Smooth muscle cell (in vitro differentiated cells): ENCODE data around the gene KSR2. TPM values are rescaled to one million over a fixed set of nuclear protein-coding genes. Genes with fewer than 3 reads are reported as not detected.

Experiments
- DNase-seq: peaks from one replicate; lab custom pipeline; 2025; ENCODE audit not compliant: unreplicated experiment; lab: John Stamatoyannopoulos, UW
- H2AFZ ChIP-seq: fragments of 200-600 bp; sonication (generic); 2 replicates; pipeline ENCODE4 v1.6.0; 2016; ENCODE audit warnings: antibody characterized with exemption, low read depth, mild to moderate bottlenecking
- H3F3A ChIP-seq: fragments of 200-600 bp; sonication (generic); 2 replicates; pipeline ENCODE4 v1.6.0; 2017; ENCODE audit warnings: antibody characterized with exemption, low read depth
- H3K27ac ChIP-seq: fragments of 200-600 bp; sonication (generic); 2 replicates; pipeline ENCODE4 v1.5.1; 2016; ENCODE audit warnings: low read depth, mild to moderate bottlenecking
- H3K27me3 ChIP-seq: fragments of 200-600 bp; sonication (generic); 2 replicates; pipeline ENCODE4 v1.6.1; 2016; ENCODE audit warnings: low read depth, mild to moderate bottlenecking
- H3K36me3 ChIP-seq: fragments of 200-600 bp; sonication (generic); 2 replicates; pipeline ENCODE4 v1.5.1; 2016; ENCODE audit warnings: low read depth
- H3K4me1 ChIP-seq: fragments of 200-600 bp; sonication (generic); 2 replicates; pipeline ENCODE4 v1.5.1; 2016; ENCODE audit warnings: low read depth
- H3K4me2 ChIP-seq: fragments of 200-600 bp; sonication (generic); 2 replicates; pipeline ENCODE4 v1.6.0; 2016; ENCODE audit warnings: mild to moderate bottlenecking
- H3K4me3 ChIP-seq: fragments of 200-600 bp; sonication (generic); 2 replicates; pipeline ENCODE4 v1.5.1; 2016; ENCODE audit warnings: mild to moderate bottlenecking
- H3K79me2 ChIP-seq: fragments of 200-600 bp; sonication (generic); 2 replicates; pipeline ENCODE4 v1.6.0; 2016; ENCODE audit warnings: low read depth, mild to moderate bottlenecking
- H3K9ac ChIP-seq: fragments of 200-600 bp; sonication (generic); 2 replicates; pipeline ENCODE4 v1.6.0; 2016; ENCODE audit warnings: low read depth
- H3K9me3 ChIP-seq: fragments of 200-600 bp; sonication (generic); replicated peaks from 2 replicates; pipeline ENCODE4 v1.5.1; 2016; ENCODE audit warnings: low read depth
- H4K20me1 ChIP-seq: fragments of 200-600 bp; sonication (generic); 2 replicates; pipeline ENCODE4 v1.6.0; 2016; ENCODE audit warnings: low read depth
- WGBS: methylation state at CpG from one replicate; pipeline ENCODE4 v1.1.7; 2016; ENCODE audit warnings: low lambda C conversion rate; 5-methylcytosine and 5-hydroxymethylcytosine counted together
- polyA plus RNA-seq: library from polyadenylated mRNA; unstranded; fragments of >200 nt; fragmentation: Nextera tagmentation; extraction: Ambion mirVana; gene quantifications from 2 replicates; pipeline ENCODE4 v1.2.1, GENCODE V29; 2016
- total RNA-seq: library from RNA; depleted of rRNA; stranded (reverse); fragments of >200 nt; gene quantifications from 2 replicates; pipeline ENCODE4 v1.2.3, GENCODE V29; 2014
- TF ChIP-seq, protein P1 (sequence below): fragments of 200-600 bp; sonication (generic); IDR thresholded peaks from 2 replicates; pipeline ENCODE4 v1.5.1; 2017; ENCODE audit warnings: borderline replicate concordance, mild to moderate bottlenecking, antibody characterized with exemption; ENCODE audit not compliant: insufficient read depth, poor library complexity, severe bottlenecking

Gene KSR2
- total and polyA plus RNA-seq, 2 experiments from 2014 or later = 0.04 TPM; not detected in 1

DNA sequence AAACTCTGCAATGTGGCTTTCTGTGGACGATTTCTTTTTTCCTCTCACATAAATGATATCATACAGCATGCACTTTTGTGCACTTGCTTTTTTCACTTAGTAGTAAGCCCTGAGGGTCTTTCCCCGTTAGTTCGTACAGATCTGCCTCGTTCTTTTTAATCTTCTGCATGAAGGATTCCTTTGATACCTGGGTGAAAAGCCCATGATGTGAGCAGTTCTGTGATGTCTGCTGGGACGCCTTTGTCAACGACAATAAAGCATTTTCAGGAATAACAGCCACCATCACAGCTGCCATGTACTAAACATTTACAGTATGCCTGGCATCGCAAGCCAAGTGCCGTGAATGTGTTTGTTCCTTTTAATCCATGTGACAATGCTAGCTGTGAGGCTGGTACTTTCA, 99.2 kb downstream of the KSR2 start:
- WGBS = 89% methylated on average over 8 of the region's 8 CpGs
- H3K4me2 ChIP-seq = no peak overlapping the region

DNA sequence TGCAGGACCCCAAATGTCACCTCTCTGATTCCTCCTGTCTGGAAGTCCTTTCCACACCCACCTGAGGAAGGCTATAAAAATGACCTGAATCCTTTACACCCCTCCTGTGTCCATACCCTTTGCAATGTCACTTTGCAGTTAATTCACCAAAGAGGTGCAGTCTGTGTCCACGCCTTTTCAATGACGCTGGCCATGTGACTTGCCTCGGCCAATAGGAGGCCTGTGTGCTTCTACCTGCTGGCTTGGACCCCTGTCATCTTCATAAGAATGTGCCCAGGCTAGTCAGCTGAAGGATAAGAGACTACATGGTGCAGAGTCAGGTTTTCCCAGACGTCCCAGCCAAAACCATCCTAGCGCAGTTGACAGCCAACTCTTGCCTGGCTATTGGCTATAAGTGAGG, 101.4 kb downstream of the KSR2 start:
- WGBS = 66% methylated on average over 5 of the region's 5 CpGs
- TF ChIP-seq, protein P1, sequence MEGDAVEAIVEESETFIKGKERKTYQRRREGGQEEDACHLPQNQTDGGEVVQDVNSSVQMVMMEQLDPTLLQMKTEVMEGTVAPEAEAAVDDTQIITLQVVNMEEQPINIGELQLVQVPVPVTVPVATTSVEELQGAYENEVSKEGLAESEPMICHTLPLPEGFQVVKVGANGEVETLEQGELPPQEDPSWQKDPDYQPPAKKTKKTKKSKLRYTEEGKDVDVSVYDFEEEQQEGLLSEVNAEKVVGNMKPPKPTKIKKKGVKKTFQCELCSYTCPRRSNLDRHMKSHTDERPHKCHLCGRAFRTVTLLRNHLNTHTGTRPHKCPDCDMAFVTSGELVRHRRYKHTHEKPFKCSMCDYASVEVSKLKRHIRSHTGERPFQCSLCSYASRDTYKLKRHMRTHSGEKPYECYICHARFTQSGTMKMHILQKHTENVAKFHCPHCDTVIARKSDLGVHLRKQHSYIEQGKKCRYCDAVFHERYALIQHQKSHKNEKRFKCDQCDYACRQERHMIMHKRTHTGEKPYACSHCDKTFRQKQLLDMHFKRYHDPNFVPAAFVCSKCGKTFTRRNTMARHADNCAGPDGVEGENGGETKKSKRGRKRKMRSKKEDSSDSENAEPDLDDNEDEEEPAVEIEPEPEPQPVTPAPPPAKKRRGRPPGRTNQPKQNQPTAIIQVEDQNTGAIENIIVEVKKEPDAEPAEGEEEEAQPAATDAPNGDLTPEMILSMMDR = no peak

More for the DNA sequence above, 99.2 kb downstream of the KSR2 start:
- DNase-seq = no peak
- H3K9me3 ChIP-seq = no peaks in the 10 kb centered on the region
- no peaks in the 10 kb centered on the region for H3F3A ChIP-seq
- no peak overlapping the region for H2AFZ ChIP-seq
- H4K20me1 ChIP-seq = no peaks in the 10 kb centered on the region
- H3K79me2 ChIP-seq = no peaks in the 10 kb centered on the region
- no peak overlapping the region for H3K27ac ChIP-seq
- no peaks in the 10 kb centered on the region for H3K4me1 ChIP-seq
- TF ChIP-seq, protein P1 = no peak
- no peak overlapping the region for H3K9ac ChIP-seq
- no peaks in the 10 kb centered on the region for H3K36me3 ChIP-seq
- no peaks in the 10 kb centered on the region for H3K27me3 ChIP-seq
- no peak overlapping the region for H3K4me3 ChIP-seq

DNA sequence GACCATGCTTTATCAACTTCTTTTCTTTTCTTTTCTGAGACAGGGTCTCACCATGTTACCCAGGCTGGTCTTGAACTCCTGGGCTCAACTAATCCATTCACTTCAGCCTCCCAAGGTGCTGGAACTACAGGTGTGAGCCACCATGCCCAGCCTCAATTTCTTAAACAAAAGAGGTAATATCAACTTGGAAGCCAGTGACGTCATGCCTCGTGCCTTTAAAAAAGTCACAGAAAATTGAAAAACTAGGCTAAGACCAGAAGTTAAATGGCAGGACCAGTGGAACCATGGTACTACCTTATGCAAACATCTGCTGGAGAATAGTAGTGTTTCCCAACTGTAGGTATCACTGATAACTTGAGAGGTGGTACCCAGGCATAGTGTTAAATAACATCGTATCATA, 103.3 kb downstream of the KSR2 start:
- Histone ChIP-seq H2AFZ (no peak overlapping the region), H4K20me1 (no peaks in the 10 kb centered on the region), H3K27ac (no peak overlapping the region), H3K36me3 (no peaks in the 10 kb centered on the region), H3K4me2 (no peak overlapping the region), H3K9ac (no peak overlapping the region), H3K27me3 (no peaks in the 10 kb centered on the region), H3K9me3 (no peaks in the 10 kb centered on the region), H3K79me2 (no peaks in the 10 kb centered on the region), H3F3A (no peaks in the 10 kb centered on the region), H3K4me1 (no peaks in the 10 kb centered on the region), H3K4me3 (no peak overlapping the region)
- TF ChIP-seq, protein P1 = no peak
- DNase-seq = no peak
- WGBS = 93% methylated on average over 3 of the region's 3 CpGs

More for the DNA sequence above, 101.4 kb downstream of the KSR2 start:
- no peaks in the 10 kb centered on the region for H3K9me3 ChIP-seq
- H3F3A ChIP-seq = no peaks in the 10 kb centered on the region
- H3K27me3 ChIP-seq = no peaks in the 10 kb centered on the region
- no peak overlapping the region for H3K4me3 ChIP-seq
- H3K27ac ChIP-seq = no peak overlapping the region
- no peak overlapping the region for H3K4me2 ChIP-seq
- DNase-seq = no peak
- no peaks in the 10 kb centered on the region for H3K36me3 ChIP-seq
- no peaks in the 10 kb centered on the region for H4K20me1 ChIP-seq
- no peaks in the 10 kb centered on the region for H3K4me1 ChIP-seq
- no peaks in the 10 kb centered on the region for H3K79me2 ChIP-seq
- no peak overlapping the region for H2AFZ ChIP-seq
- H3K9ac ChIP-seq = no peak overlapping the region

DNA sequence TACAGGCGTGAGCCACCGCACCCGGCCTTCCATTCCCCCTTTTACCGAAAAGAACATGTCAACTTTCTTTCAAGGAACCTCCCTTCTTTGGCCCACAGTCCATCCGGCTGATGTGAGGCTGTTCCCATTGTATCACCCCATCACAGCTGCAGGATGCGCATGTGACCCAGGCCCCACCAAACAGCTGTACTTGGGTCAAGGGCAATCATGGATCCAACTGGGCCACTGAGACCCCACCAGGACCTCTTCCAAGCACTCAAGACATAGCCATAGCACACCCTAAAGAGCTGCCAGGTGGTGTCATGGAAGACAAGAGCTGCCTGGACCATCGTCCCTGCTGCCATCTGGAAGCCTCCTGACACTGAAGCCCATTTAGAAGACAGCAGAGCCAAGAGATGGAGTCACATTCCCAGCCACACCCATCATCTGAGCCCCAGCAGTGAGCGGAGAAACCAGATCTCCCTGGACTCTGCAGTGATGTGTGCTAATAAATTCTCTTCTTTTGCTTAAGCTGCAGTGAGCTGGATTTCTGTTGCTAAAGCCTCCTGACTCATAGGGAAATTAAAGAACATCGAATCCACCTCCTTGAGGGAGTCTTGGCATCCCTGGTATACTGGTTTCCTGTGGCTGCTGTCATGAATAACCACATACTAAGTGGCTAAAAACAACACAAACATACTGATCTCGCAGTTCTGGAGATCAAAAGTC, 105.6 kb downstream of the KSR2 start:
- Histone ChIP-seq H3K27me3 (no peaks in the 10 kb centered on the region), H3K4me1 (no peaks in the 10 kb centered on the region), H4K20me1 (no peaks in the 10 kb centered on the region), H3K9me3 (no peaks in the 10 kb centered on the region), H2AFZ (no peak overlapping the region), H3K27ac (no peak overlapping the region), H3K4me3 (no peak overlapping the region), H3K36me3 (no peaks in the 10 kb centered on the region), H3K4me2 (no peak overlapping the region), H3K9ac (no peak overlapping the region), H3K79me2 (no peaks in the 10 kb centered on the region), H3F3A (no peaks in the 10 kb centered on the region)
- 86% methylated on average over 10 of the region's 10 CpGs for WGBS
- TF ChIP-seq, protein P1 = no peak
- no peak for DNase-seq
